Liver (tissue), 3 donors: Measurements from ENCODE around the gene SPDYC.

Experiments used
- FOXA1 ChIP-seq: IDR thresholded peaks from 2 replicates; pipeline ENCODE4 v1.6.1; 2016; ENCODE audit warnings: antibody characterized with exemption
- RAD21 ChIP-seq, 2 donors: IDR thresholded peaks; 2 replicates each; pipeline ENCODE4 v1.6.1; 2016; ENCODE audit warnings: antibody characterized with exemption in 2 of 2, mild to moderate bottlenecking in 2 of 2
- SP1 ChIP-seq: IDR thresholded peaks from 2 replicates; pipeline ENCODE4 v1.6.1; 2018; ENCODE audit warnings: antibody characterized with exemption, mild to moderate bottlenecking
- TAF1 ChIP-seq: conservative IDR thresholded peaks from 2 replicates; pipeline ENCODE4 v1.6.1; 2016; ENCODE audit warnings: antibody characterized with exemption, mild to moderate bottlenecking
- TF ChIP-seq, protein P1 (sequence below): fragments of 150-350 bp; IDR thresholded peaks from 2 replicates; pipeline ENCODE4 v1.5.1; 2017; ENCODE audit warnings: improper control_type of control experiment, low read depth, low read length; ENCODE audit not compliant: missing input control
- TF ChIP-seq, protein P2 (sequence below): IDR thresholded peaks from 2 replicates; pipeline ENCODE4 v1.6.1; 2016; ENCODE audit warnings: antibody characterized with exemption
- TF ChIP-seq, protein P3 (sequence below): IDR thresholded peaks from 2 replicates; pipeline ENCODE4 v1.6.1; 2016; ENCODE audit warnings: antibody characterized with exemption, mild to moderate bottlenecking
- donor health status: healthy.
- donor health status: healthy.

DNA sequence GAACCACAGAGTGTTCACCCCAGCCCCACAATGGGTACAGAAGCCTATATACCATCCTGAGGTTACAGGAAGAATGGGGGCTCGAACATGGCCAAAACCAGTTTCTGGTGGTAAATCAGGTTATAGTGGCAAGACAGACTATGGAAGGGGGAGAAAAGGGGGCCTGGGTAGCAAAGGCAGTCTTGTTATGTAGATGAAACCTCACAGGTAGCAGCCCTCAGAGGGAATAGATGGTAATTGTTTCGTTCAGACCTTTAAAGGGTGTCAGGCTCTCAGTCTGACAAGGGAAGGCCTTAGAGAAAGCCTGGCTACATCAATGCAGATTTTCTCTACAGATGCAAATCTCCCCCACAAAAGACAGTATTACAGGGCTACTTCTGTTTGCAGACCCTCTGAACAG, 15.1 kb downstream of the SPDYC start:
- TF ChIP-seq, protein P1, sequence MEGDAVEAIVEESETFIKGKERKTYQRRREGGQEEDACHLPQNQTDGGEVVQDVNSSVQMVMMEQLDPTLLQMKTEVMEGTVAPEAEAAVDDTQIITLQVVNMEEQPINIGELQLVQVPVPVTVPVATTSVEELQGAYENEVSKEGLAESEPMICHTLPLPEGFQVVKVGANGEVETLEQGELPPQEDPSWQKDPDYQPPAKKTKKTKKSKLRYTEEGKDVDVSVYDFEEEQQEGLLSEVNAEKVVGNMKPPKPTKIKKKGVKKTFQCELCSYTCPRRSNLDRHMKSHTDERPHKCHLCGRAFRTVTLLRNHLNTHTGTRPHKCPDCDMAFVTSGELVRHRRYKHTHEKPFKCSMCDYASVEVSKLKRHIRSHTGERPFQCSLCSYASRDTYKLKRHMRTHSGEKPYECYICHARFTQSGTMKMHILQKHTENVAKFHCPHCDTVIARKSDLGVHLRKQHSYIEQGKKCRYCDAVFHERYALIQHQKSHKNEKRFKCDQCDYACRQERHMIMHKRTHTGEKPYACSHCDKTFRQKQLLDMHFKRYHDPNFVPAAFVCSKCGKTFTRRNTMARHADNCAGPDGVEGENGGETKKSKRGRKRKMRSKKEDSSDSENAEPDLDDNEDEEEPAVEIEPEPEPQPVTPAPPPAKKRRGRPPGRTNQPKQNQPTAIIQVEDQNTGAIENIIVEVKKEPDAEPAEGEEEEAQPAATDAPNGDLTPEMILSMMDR, result no peak
- TF ChIP-seq SP1, result no peak
- TF ChIP-seq, protein P2, sequence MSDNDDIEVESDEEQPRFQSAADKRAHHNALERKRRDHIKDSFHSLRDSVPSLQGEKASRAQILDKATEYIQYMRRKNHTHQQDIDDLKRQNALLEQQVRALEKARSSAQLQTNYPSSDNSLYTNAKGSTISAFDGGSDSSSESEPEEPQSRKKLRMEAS, result no peak
- TF ChIP-seq, protein P3, sequence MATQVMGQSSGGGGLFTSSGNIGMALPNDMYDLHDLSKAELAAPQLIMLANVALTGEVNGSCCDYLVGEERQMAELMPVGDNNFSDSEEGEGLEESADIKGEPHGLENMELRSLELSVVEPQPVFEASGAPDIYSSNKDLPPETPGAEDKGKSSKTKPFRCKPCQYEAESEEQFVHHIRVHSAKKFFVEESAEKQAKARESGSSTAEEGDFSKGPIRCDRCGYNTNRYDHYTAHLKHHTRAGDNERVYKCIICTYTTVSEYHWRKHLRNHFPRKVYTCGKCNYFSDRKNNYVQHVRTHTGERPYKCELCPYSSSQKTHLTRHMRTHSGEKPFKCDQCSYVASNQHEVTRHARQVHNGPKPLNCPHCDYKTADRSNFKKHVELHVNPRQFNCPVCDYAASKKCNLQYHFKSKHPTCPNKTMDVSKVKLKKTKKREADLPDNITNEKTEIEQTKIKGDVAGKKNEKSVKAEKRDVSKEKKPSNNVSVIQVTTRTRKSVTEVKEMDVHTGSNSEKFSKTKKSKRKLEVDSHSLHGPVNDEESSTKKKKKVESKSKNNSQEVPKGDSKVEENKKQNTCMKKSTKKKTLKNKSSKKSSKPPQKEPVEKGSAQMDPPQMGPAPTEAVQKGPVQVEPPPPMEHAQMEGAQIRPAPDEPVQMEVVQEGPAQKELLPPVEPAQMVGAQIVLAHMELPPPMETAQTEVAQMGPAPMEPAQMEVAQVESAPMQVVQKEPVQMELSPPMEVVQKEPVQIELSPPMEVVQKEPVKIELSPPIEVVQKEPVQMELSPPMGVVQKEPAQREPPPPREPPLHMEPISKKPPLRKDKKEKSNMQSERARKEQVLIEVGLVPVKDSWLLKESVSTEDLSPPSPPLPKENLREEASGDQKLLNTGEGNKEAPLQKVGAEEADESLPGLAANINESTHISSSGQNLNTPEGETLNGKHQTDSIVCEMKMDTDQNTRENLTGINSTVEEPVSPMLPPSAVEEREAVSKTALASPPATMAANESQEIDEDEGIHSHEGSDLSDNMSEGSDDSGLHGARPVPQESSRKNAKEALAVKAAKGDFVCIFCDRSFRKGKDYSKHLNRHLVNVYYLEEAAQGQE, result no peak
- no peak for TF ChIP-seq TAF1
- TF ChIP-seq FOXA1, result no peak
- no peak for TF ChIP-seq RAD21 (IDR thresholded peaks at IDR 0.05)
